ENCODE results near the gene RNF40.

RNF40 gene

DNA sequence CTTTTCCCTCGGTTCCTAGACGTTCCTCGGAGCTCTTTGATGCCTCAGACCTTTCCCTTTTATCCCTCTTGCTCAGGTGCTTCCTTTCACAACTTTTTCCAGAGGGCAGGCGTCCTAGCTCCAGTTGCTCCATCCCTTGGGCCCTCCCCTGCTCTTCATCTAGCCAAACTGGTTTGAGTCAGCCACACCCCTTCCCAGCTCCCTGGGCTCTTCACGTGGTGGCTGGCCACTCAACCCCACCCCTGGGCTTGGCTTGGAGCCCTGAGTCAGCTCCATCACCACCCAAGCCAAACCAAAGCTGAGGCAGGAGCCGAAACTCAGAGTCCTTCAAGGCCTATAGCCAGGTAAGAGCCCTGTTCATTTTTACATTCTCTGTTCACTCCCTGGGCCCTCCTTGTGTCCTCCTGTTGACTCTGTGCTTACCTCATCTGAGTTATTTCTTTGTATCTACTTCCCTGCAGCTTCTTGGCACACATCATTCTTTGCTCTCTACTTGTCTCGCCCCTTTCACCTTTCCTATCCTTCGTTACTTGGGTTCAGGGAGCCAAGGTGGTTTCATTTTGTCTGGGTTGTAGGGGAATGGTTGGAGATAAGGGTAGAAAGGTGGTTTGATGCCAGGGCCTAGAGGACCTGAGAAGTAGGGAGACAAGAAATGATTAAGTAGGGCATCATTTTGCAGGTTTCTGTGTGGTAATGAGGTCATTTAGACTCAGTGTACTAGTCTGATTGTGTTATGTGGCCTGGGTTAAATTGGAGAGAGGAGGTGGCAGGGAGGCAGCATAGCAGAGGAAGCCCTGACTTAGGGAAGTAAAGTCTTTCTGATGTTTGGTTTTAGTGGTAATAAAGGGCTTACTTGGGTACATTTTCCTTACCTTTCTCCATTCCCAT lies 21.5 kb upstream of the RNF40 start:
- DNase-seq: no peak

DNA sequence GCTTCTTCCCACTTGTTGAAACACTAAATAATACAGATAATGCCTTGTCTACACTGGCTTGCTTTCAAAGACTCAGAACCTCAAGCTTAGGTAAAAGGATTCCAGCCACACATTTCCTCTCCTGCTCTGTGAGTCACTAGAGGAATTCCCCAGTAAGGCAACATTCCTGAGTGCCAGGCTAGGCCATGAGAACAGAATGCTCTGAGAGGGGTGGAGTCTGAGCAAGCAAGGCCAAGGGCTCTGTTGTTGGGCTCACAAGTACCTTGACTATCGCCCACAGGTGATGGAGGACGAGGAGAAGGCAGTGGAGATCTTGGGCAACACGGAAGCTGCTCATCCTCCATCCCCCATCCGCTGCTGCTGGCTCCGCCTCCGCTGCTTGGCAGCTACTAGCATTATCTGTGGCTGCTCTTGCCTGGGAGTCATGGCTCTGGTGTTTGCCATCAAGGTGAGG lies 20.6 kb upstream of the RNF40 start:
- no peak for DNase-seq

DNA sequence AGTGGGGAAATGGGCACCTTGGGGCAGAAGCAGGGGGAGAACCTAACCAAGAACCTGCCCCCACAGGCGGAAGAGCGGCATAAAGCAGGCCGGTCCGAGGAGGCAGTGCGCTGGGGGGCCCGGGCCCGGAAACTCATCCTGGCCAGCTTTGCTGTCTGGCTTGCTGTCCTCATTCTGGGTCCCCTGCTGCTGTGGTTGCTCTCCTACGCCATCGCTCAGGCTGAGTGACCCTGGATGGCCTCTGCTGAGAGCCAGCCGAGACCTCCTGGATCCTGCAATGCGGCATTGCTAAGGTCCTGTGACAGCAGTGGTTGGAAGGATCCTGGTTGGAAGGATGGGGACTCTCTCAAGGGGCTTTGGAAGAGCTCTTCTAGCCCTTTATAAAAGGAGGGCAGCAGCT lies 18.4 kb upstream of the RNF40 start:
- DNase-seq: no peak

DNA sequence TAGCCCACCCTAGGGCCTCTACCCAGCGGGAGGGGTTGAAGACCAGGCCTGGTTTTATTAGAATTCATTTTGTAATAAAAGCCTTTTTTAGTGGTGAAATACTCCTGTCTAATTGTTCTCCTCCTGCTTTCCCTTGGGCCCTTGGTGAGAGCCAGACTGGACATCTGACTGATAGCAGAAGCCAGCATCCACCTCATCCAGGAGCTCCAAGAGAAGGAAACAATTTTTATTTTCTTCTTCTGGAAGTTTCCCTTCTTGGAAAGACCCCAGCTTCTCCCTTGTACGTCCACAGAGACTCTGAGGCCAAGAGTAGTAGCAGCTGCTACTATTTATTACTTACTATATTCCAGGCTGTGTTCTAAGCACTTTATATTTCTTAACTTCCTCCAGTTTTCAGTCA lies 17.9 kb upstream of the RNF40 start:
- no peak for DNase-seq

DNA sequence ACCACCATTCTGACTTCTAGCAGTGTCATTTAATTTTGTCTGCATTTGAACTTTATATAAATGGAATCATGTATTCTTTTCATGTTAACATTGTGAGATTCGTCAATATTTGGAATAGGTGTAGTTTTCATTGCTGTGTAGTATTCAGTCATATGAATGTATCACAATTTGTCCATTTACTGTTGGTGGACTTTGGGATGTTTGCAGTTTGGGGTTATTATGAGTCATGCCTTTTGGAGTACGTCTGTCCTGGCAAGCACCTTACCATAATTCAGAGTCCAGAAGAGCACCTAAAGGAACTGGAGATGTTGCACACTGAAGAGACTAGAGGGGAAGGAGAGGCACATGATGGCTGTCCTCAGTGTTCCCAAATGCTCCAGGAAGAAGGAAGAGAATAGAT lies 17.0 kb upstream of the RNF40 start:
- no peak for DNase-seq

DNA sequence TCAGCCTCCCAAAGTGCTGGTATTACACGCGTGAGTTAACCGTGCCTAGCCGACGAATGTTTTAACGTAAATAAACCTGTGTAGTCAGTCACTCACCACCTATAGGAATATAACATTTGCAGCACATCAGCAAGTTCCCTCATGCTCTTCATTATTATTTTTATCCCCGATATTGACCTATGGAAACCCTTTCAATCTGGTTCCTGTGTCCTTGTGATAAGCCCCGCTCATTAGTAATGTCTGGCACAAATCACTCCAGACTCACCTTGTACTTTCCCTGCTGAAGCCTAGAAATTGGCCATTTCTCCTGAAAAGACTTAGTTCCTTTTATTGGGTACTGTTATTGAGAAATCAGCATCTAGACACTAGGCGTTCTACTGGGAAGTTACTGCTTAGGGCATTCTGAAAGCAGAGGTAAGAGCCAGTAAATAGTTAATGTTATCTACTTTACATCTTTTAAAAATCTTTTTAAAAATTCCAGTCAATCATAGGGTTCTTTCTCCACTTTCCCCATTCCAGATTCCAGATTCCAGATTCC lies 15.4 kb upstream of the RNF40 start:
- DNase-seq: no peak

DNA sequence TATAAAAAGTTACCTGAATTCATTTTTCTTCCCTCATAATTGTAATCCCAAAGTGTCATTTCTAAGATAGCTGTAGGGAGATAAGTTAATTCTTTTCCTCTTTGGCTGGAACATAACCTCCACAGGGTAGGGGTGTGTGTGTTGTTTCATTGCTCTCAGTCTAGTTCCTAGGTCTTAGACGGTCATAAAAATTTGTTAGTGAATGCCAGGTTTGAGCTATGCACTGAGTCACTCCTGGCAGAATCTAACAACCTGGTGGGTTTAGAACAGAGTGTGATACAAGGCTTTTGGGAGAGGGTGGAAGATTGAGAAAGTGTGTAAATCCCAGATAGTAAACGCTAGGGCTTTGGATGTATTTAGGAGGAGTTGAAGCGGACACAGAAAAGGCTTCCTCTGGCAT lies 14.8 kb upstream of the RNF40 start:
- DNase-seq: no peak

DNA sequence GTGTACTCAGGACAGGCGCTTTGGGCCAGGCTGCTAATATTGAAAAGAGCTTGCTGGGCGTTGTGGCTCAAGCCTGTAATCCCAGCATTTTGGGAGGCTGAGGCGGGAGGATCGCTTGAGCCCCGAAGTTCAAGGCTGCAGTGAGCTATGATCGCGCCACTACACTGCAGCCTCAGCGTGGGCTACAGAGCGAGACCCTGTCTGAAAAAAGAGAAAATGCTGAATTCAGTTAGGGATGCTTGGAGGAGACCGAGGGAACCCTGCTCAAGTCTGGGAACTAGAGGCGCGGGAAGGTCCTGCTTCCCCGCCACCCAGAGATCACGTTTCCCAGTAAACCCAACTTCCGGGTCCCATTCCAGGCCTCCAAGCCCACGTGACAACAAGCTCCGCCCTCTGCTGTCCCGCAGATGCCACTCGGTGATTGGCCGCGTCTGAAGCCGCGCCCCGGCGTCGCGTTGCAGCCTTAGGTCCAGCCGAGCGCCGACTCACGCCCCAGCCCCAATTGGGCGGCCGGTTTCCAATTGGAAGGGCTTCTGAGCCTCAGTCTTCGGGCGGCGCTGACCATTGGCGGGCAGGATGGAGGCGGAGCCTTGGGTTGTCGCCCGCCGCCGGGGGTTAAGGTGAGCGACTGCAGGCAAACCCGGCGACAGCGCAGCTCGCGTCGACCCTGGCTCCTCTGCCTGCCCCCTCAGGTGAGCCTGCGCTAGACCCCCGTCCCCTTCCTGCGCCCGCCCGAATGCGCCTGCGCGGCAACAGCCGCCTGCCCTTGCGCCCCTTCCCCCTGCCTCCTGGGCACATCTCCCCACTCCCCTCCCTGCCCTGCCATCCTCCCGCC lies 14.1 kb upstream of the RNF40 start, which contains the start of gene PHKG2:
PHKG2 (plus strand) TSS at position 627 of the 835 bp plus-strand sequence. CDS start 396 bp downstream, outside the sequence.
- peak; percentile 89 to 99 (median 95) for DNase-seq

DNA sequence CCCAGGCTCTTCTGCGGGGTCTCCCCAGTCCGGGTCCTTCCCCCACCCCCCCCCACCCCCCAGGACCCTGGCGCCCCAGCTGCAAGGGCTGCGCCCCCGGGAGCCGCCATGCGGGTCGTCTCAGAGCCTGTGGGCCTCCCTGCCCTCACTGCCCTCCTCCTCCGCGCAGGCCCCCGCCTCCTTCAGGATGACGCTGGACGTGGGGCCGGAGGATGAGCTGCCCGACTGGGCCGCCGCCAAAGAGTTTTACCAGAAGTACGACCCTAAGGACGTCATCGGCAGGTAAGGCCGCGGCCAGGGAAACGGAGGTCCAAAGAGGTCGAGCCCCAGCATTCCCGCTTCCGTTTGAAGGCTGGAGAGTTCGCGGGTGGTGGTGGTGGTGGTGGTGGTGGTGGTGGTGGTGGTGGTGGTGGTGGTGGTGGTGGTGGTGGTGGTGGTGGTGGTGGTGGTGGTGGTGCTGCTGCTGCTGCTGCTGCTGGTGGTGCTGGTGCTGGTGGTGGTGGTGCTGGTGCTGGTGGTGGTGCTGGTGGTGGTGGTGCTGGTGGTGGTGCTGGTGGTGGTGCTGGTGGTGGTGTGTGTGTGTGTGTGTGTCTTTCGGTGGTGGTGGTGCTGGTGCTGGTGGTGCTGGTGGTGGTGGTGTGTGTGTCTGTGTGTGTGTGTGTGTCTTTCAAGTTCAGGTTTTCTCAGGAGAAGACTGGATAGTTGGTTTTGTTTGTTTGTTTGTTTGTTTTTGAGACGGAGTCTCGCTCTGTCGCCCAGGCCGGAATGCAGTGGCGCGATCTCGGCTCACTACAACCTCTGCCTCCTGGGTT lies 13.3 kb upstream of the RNF40 start:
- peak in 1 of 5 experiments; percentile 37 for DNase-seq

DNA sequence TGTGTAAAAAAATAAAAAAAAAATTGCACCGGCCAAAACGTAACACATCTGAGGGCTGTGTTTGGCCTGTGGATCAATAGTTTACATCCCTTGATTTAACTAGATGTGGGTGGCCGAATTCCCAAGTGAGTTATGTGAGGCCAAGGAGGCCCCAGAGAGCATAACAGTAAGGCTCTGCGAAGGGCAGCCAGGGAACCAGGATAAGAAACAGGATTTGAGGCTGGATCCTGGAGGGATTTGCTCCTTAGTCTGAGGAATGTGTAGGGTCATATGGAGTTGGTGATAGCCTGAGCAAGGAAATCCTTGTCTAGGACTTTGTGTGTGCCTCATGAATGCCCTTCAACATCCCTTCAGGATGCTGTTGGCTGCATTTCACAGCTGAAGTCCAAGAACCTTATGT lies 11.9 kb upstream of the RNF40 start:
- DNase-seq: no peak

DNA sequence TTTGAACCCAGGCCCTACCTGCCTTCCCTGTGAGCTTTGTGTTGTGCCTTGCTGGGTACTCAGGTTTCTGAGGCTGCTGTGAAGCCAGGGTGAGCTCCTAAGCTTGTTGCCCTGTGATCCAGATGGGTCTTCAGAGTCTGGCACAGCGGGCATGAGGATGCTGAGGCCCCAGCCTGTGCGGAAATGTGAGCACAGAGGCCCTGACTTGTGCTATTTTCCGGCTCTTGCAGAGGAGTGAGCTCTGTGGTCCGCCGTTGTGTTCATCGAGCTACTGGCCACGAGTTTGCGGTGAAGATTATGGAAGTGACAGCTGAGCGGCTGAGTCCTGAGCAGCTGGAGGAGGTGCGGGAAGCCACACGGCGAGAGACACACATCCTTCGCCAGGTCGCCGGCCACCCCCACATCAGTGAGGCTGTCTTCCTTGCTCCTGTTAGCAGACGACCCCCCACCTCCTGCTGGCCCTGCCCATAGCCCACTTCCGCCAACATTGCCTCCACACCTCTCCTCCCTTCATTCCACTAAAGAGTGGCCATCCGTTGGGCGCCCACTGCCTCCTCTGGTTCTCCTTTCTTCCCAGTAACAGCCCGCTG lies 11.2 kb upstream of the RNF40 start:
- DNase-seq: no peak

DNA sequence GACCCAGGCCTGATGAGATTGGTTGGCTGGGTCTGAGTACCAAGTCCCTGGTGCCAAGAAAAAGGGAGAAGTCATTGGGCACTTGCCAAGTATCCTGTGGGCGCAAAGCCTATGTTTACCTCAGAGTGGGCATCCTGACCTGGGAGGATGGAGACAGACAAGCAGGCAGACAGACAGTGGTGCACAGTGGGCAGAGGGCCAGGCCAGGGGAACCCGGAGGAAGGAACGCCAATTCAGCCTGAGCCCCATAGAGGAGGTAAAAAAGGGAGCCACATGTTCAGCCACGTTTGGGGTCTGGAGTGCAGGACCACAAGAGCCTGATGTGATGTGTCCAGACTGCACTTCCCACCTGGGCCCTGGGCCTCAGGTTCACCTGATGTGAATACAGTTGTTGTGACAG lies 8.5 kb upstream of the RNF40 start:
- DNase-seq: no peak

DNA sequence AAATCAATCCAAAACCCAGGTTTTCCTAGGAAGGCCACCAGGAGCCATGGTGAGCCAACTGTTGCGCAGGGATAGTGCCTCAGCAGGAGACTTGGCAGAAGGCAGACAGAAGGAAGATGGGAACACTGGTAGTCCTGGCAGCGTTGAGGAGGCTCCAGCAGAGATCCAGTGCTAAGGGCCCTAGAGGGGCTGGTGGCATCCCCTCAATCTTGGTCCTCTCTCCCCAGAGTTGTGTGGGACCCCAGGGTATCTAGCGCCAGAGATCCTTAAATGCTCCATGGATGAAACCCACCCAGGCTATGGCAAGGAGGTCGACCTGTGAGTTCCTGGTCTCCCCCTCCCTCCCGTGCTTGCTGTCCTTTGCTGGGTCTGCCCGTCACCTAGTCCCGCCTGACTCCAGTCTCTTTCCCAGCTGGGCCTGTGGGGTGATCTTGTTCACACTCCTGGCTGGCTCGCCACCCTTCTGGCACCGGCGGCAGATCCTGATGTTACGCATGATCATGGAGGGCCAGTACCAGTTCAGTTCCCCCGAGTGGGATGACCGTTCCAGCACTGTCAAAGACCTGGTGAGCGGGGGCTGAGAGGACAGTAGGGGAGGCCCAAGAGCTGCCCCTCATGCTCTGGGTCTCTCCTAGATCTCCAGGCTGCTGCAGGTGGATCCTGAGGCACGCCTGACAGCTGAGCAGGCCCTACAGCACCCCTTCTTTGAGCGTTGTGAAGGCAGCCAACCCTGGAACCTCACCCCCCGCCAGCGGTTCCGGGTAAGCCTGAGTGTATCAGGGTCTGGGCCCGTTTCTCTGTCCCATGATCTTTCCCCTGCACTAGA lies 6.0 kb upstream of the RNF40 start:
- DNase-seq: no peak

DNA sequence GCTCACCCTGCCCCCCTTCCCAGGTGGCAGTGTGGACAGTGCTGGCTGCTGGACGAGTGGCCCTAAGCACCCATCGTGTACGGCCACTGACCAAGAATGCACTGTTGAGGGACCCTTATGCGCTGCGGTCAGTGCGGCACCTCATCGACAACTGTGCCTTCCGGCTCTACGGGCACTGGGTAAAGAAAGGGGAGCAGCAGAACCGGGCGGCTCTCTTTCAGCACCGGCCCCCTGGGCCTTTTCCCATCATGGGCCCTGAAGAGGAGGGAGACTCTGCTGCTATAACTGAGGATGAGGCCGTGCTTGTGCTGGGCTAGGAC lies 5.4 kb upstream of the RNF40 start:
- DNase-seq: no peak

DNA sequence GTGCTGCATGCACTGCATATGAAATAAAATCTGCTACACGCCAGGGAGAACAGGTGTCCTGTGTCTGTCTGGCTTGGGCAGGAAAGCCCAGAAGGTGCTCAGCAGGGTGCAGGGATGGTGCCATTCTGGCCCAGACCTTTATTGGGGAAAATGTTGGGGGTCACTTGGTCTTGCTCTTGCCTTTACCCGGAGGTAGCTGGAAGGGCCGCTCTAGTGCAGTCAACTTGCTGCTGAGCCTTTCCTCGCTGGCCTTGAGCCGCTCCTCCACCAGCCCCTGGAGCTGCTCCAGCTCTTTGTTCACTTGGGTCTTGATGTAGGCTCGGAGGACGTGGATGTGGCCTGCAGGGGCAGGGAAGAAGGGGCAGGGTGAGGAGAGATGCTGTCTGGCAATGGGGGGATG lies 4.8 kb upstream of the RNF40 start:
- DNase-seq: no peak

DNA sequence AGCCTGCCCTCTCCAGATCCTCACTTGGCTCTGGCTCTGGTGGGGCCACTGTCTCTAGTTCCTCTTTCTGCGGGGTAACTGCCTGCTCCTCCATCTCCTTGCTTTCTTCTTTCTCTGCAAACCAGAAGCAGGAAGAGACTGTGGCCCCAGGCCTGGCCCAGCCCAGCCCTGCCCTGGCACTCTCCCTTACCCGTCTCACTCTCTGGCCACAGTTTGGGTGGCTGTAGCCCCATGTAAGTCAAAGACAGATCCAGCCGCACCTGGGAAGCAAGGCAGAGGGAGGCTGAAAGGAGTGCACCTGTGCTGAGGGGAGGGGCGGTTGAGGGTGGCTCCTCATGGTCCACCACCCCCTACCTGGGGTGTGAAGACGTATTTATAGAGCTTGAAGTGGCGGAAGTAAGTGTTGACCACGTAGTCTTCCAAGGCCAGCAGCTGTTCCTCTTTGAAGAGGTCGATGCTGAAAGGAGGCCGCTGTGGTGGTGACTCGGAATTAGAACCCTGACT lies 3.1 kb upstream of the RNF40 start:
- no peak for DNase-seq

DNA sequence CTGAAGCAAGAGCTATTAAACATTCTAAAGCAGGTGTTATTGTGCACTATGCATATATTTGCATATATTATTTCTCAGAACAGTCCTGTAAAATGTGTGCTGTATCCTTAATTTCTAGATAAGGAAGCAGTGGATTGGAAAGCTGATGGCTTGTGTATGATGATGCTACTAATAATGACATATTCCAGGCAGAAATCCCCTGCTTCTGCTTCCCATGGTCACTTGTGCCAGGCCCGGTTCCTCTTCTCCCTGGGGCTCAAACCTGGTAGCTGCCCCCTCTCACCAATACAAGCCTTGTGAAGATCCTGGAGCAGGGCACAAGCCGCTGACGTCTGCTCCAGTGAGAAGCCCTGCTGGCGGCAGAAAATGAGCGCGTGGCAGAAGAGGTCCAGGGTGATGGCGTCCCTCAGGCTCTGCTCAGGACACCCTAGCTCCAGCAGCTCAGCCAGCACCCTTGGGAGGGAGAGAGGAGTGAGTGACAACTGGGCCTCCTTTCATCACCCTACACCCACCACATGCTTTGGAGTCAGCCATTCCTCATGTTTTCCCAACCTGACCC lies 2.0 kb upstream of the RNF40 start:
- DNase-seq: no peak

DNA sequence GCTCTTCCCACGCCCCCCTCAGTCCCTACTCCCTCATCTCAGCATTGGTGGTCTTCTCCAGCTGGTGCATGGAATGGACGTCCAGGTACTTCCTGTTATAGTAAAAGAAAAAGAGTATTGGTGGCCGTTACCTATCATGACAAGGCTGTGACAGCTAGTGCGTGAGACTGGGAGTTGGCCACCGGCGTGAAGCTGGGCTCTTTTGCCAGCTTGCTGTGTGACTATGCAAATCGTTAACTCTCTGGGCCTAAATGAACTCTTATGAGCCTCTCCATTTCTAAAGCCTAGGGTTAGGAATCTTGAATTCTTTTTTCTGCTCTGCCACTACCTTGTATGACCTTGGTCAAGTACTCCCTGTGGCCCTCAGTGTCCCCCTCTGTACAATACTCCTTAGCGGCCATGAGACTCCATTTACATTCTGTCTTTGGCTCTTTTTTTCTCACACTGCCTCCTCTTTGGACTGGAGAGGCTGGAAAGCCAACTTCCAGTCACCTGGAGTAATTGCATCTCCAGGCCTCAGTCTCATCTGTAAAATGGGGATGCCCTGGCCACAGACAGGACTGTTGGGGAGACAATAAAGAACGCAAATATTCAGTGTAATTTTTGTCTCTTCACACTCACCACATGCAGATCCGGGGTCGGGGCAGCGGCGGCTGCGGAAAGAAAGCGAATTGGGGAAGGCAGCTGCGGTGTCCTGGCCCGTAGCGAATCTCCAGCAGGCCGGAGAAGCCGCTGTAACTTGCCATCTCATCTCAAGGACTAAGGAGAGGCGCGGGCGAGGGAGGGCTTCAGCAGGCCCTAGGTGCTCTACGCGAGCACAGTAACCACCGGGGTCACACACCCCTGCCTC lies 1.3 kb upstream of the RNF40 start:
- no peak for DNase-seq

DNA sequence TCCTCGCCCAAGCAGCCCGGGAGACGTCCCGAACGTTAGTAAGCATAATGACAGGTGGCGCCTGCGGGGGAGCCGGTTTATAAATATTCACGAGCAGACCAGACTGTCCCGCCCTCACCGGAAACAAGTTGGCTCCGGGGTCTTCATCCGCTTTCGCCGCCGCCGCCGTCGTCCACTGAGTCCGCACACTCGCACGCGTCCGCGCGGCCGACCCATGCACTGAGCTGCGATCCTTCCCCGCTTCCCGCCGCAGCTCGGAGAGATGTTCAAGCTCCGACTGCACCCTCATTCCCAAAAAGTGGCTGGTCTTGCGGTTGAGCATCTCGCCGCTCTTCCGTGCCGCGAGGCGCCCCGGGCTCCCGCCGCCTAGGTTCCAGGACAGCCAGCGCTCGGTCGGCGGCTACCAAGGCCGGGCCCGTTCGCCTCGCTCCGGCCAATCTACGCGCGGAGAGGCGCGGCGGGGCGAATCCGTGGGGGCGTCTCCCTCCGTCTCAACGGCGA lies 645 bp upstream of the RNF40 start:
- peak in 3 of 5 experiments; percentile 19 to 27 (median 19) for DNase-seq
